Measurements from ENCODE around the gene ANXA5.

The ANXA5 gene
- total RNA-seq: 79.4 to 99.8 (median 95.6) reads per million in 3 donors

DNA sequence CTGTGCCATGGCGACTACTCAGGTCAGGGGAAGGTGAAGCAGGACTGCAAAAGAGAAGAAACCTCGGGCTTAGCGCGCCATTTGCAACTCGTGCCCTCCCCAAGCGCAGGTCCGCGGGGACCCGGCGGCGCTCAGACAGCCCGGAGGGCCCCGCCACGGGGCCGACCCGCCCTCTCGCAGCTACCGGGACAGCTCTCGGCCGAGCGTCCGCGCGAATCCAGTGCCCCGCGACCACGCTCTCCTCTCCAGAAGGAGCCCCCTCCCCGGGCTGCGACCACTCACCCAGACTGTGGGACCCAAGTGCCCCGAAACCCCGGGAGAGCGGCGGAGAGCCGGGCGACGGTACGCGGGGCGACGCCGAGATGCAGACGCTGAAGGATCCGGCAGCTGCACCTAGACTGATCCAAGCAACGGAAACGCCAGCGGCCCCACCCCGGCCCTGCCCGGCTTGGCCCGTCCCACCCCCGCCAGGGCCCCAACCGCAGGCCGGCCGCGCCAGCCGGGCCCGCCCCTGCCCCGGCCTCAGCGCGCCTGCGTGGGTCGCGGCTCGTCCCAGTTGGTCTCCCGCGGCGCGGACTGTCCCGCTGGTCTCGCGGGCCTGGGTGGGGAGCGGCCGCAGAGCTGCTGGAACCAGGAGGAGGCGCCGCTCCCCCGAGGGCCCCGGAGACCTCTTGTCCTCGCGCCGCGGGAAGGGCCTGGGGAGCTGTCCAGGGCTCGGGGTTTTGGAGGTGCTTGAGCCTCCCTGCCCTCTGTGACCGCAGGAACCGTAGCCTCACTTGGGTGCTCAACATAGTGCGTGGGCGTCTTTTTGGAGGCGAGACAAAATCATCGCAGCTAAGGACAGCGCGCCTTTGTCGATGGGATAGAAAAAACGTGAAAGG lies at the start of gene ANXA5:
Gene ANXA5, minus strand, starts transcription at position 400 of the 881 bp plus-strand sequence. Its CDS starts 391 bp downstream, at position 9.
- Histone ChIP-seq H3K27me3 (replicated peaks; ENCODE audit: control insufficient read depth, insufficient read depth, low read length, poor library complexity, severe bottlenecking) (no peaks in the 10 kb centered on the region), H3K36me3 (ENCODE audit: control insufficient read depth, insufficient read depth, low read length) (no peaks in the 10 kb centered on the region), H3K4me3 (ENCODE audit: insufficient read depth, low read depth, low read length, poor library complexity, severe bottlenecking) (peak within 1 kb of the TSS; percentile 70), H3K9me3 (ENCODE audit: control insufficient read depth, low read length) (no peaks in the 10 kb centered on the region), H3K27ac (ENCODE audit: insufficient read depth, low read length, poor library complexity, severe bottlenecking) (peak within 1 kb of the TSS; percentile 57), H3K4me1 (ENCODE audit: control insufficient read depth, insufficient read depth, low read length, poor library complexity, severe bottlenecking) (no peaks in the 10 kb centered on the region)
- DNase-seq: peak; percentile 52 to 65 (median 57)

DNA sequence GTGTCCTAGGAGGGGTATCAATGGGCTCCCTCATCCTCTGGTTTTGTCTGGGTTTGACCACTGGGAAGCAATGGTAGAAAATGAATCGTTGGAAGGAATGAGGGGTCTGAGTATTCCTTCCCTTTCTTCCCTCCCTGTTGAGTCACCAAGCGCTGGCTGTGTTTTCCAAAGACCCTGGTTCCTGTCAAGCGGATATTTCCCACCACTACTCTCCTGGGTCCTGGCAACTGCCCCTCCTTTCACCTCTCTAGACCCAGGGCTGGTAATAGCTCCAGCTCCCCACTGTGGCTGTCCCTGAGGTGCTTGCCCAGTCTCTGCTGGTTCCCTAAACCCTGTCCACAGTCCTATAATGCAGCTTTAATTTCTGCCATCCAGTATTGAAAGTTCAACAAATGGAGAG lies 46.0 kb upstream of the ANXA5 start:
- no peaks in the 10 kb centered on the region for H3K27me3 ChIP-seq (replicated peaks; ENCODE audit: control insufficient read depth, insufficient read depth, low read length, poor library complexity, severe bottlenecking)
- no peak for DNase-seq
- H3K27ac ChIP-seq (ENCODE audit: insufficient read depth, low read length, poor library complexity, severe bottlenecking): no peak overlapping the region
- H3K4me3 ChIP-seq (ENCODE audit: insufficient read depth, low read depth, low read length, poor library complexity, severe bottlenecking): no peak overlapping the region
- no peaks in the 10 kb centered on the region for H3K36me3 ChIP-seq (ENCODE audit: control insufficient read depth, insufficient read depth, low read length)
- H3K4me1 ChIP-seq (ENCODE audit: control insufficient read depth, insufficient read depth, low read length, poor library complexity, severe bottlenecking): no peaks in the 10 kb centered on the region
- no peaks in the 10 kb centered on the region for H3K9me3 ChIP-seq (ENCODE audit: control insufficient read depth, low read length)

DNA sequence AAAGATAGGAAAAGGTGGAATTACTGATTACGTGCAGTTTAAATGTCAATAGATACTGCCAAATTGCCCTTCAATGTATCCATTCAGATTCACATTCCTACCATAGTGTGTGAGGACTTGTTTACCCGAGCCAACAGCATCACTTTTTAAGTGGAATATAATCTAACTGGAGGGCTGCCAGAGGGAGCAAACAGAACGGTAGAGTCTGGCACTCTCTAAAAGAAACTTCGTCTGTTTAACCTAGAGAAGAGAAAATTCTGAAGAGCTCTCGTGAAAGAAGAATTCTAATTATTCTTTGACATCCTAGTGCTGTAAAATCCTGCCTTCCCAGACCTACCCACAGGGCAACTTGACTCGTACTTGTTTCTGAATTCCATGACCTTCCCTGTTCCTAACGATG lies 45.0 kb upstream of the ANXA5 start:
- no peaks in the 10 kb centered on the region for H3K9me3 ChIP-seq (ENCODE audit: control insufficient read depth, low read length)
- no peak overlapping the region for H3K4me3 ChIP-seq (ENCODE audit: insufficient read depth, low read depth, low read length, poor library complexity, severe bottlenecking)
- H3K27me3 ChIP-seq (replicated peaks; ENCODE audit: control insufficient read depth, insufficient read depth, low read length, poor library complexity, severe bottlenecking): no peaks in the 10 kb centered on the region
- H3K27ac ChIP-seq (ENCODE audit: insufficient read depth, low read length, poor library complexity, severe bottlenecking): no peak overlapping the region
- no peaks in the 10 kb centered on the region for H3K36me3 ChIP-seq (ENCODE audit: control insufficient read depth, insufficient read depth, low read length)
- DNase-seq: no peak
- no peaks in the 10 kb centered on the region for H3K4me1 ChIP-seq (ENCODE audit: control insufficient read depth, insufficient read depth, low read length, poor library complexity, severe bottlenecking)

DNA sequence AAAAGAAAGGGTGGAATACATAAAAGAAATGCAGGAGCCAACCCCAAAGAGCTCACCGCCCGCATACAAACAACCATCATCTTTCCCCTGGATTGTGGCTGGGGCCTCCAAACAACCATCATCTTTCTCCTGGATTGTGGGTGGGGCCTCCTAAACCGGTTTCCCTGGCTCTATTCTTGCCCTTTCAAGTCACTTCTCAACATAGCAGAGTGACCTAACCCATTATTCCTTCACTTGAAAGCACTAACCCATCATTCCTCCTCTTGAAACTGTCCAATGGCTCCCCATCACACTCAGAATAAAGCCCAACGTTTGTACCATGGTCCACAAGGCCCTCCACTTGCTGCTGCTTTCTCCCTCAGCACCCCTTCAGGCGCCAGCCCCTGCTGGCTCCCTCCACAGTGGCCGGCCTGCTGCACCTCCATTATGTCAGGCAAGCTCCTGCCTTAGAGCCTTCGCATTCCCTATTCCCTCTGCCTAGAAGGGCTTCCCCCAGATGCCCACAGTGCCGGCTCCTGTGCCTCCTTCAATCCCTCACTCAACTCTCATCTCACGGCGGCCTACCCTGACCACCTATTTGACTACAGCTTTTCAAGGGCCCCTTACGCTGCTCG lies 44.1 kb upstream of the ANXA5 start:
- no peaks in the 10 kb centered on the region for H3K36me3 ChIP-seq (ENCODE audit: control insufficient read depth, insufficient read depth, low read length)
- H3K4me1 ChIP-seq (ENCODE audit: control insufficient read depth, insufficient read depth, low read length, poor library complexity, severe bottlenecking): no peaks in the 10 kb centered on the region
- H3K27ac ChIP-seq (ENCODE audit: insufficient read depth, low read length, poor library complexity, severe bottlenecking): no peak overlapping the region
- no peaks in the 10 kb centered on the region for H3K9me3 ChIP-seq (ENCODE audit: control insufficient read depth, low read length)
- H3K27me3 ChIP-seq (replicated peaks; ENCODE audit: control insufficient read depth, insufficient read depth, low read length, poor library complexity, severe bottlenecking): no peaks in the 10 kb centered on the region
- DNase-seq: no peak
- H3K4me3 ChIP-seq (ENCODE audit: insufficient read depth, low read depth, low read length, poor library complexity, severe bottlenecking): no peak overlapping the region

DNA sequence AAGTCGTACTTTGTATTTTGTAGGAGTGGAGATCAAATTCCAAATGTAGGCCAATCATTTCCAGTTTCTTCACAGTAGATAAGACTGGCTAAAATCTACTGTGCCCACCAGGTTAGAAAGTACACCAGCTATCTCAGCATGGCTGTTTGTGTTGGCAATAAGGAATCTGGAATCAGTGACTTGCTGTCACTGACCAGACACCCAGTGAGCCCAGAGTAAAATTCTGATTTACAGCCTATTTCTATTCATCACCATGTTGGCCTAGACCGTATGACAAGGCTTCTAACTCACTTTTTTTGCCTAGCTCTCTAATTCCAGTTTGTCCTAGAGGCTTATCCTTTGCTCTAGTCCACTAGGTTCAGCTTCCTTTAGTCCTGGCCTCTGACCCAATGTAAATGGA lies 42.8 kb upstream of the ANXA5 start:
- Histone ChIP-seq H3K9me3 (ENCODE audit: control insufficient read depth, low read length) (no peaks in the 10 kb centered on the region), H3K27me3 (replicated peaks; ENCODE audit: control insufficient read depth, insufficient read depth, low read length, poor library complexity, severe bottlenecking) (no peaks in the 10 kb centered on the region), H3K27ac (ENCODE audit: insufficient read depth, low read length, poor library complexity, severe bottlenecking) (no peak overlapping the region), H3K4me1 (ENCODE audit: control insufficient read depth, insufficient read depth, low read length, poor library complexity, severe bottlenecking) (no peaks in the 10 kb centered on the region), H3K4me3 (ENCODE audit: insufficient read depth, low read depth, low read length, poor library complexity, severe bottlenecking) (no peak overlapping the region), H3K36me3 (ENCODE audit: control insufficient read depth, insufficient read depth, low read length) (no peaks in the 10 kb centered on the region)
- DNase-seq: no peak

DNA sequence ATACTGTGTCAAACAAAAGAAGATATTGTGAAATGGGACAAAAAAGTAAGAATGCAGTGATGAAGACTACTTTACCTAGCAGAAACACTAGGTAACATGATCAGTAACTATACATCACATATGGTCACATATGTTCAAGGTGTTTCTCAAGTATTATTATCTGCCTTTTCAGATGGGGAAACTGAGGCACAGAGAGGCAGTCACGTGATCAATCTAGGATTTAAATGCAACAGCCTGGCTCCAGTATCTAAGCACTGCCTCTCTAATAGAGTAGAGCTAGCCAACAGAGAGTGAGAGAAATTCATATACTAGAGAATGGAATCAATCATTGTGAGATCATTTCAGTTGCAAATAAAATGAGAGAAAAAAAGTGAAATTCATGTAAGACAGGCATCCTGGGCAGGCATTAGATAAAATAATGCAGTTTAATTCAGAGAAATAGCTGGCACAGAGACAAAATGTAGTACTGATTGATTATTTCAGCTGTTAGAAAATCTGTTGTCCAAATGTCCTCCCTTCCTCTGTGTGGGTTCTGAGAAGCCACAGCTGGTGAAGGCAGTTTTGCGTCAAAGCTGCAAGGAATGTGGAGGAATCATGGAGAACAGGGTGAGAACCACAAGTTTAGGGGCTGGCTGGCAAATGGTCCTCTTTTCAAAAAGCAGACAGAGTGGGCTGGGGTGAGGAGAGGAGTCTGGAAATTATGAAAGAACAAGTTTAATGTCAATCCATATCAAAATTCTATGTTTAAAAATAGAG lies 42.2 kb upstream of the ANXA5 start:
- H3K9me3 ChIP-seq (ENCODE audit: control insufficient read depth, low read length): no peaks in the 10 kb centered on the region
- no peaks in the 10 kb centered on the region for H3K36me3 ChIP-seq (ENCODE audit: control insufficient read depth, insufficient read depth, low read length)
- no peak overlapping the region for H3K4me3 ChIP-seq (ENCODE audit: insufficient read depth, low read depth, low read length, poor library complexity, severe bottlenecking)
- no peak overlapping the region for H3K27ac ChIP-seq (ENCODE audit: insufficient read depth, low read length, poor library complexity, severe bottlenecking)
- no peaks in the 10 kb centered on the region for H3K27me3 ChIP-seq (replicated peaks; ENCODE audit: control insufficient read depth, insufficient read depth, low read length, poor library complexity, severe bottlenecking)
- DNase-seq: no peak
- no peaks in the 10 kb centered on the region for H3K4me1 ChIP-seq (ENCODE audit: control insufficient read depth, insufficient read depth, low read length, poor library complexity, severe bottlenecking)

DNA sequence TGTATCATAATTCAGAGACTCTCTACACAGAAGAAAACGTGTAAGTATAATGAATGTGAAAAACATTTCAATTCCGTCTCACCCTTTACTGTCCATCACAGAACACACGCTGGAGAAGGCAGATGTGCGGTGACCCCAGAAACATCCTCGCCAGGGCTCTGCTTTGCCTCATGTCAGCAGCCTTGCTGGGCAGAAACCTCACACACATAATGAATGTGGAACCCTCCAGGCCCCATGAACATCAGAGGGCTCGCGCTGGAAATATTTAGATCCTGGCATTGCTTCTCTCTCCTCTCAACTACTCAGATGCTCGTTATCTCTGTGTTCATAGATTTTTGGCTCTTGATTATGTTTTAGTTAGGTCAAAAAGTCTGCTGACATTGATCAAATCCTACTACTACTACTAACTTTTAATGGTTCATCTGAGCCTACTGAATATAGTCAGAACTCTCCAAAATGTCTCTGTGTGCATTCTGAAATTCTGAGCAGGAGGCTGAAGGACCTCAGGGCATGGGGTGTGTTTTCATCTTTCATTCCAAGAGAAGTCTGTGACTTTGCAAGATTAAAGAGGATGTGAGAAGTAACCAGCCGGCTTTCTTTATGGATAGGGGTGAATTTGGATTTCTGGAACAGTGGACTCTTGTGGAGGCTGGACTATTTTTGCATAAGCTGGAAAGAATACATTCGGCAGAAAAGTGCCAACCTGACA lies 41.2 kb upstream of the ANXA5 start:
- H3K9me3 ChIP-seq (ENCODE audit: control insufficient read depth, low read length): no peaks in the 10 kb centered on the region
- no peak for DNase-seq
- no peaks in the 10 kb centered on the region for H3K36me3 ChIP-seq (ENCODE audit: control insufficient read depth, insufficient read depth, low read length)
- no peak overlapping the region for H3K4me3 ChIP-seq (ENCODE audit: insufficient read depth, low read depth, low read length, poor library complexity, severe bottlenecking)
- no peaks in the 10 kb centered on the region for H3K27me3 ChIP-seq (replicated peaks; ENCODE audit: control insufficient read depth, insufficient read depth, low read length, poor library complexity, severe bottlenecking)
- H3K27ac ChIP-seq (ENCODE audit: insufficient read depth, low read length, poor library complexity, severe bottlenecking): no peak overlapping the region
- no peaks in the 10 kb centered on the region for H3K4me1 ChIP-seq (ENCODE audit: control insufficient read depth, insufficient read depth, low read length, poor library complexity, severe bottlenecking)

DNA sequence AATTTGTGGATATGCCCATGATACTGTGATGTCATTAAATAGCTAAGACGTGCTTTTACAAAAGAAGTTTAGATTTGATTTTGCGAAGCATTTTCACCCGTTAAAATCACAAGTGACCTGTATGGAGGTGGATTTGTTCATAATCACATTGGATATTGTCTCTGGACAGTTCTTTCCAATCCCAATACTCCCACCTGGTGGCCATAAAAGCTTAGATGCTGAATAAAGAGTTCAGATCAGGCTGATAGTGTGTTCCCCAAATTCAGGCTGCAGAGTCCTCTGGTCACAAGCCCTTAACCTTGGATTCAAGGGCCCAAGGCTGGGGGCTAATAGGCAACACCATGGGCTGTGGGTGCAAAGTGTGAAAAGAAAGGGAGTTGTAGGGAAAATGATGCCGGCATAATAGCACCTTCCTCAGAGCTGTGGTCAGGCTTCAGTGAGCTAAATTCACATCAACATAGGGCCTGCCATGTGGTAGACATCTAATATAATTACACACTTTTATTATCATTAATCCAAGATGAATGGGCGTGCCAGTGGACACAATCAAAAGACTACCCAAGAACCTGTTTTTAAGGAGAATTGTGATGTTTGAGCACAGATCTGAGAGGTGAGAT lies 40.1 kb upstream of the ANXA5 start:
- Histone ChIP-seq H3K27me3 (replicated peaks; ENCODE audit: control insufficient read depth, insufficient read depth, low read length, poor library complexity, severe bottlenecking) (no peaks in the 10 kb centered on the region), H3K4me3 (ENCODE audit: insufficient read depth, low read depth, low read length, poor library complexity, severe bottlenecking) (no peak overlapping the region), H3K27ac (ENCODE audit: insufficient read depth, low read length, poor library complexity, severe bottlenecking) (no peak overlapping the region), H3K4me1 (ENCODE audit: control insufficient read depth, insufficient read depth, low read length, poor library complexity, severe bottlenecking) (no peaks in the 10 kb centered on the region), H3K9me3 (ENCODE audit: control insufficient read depth, low read length) (no peaks in the 10 kb centered on the region), H3K36me3 (ENCODE audit: control insufficient read depth, insufficient read depth, low read length) (no peaks in the 10 kb centered on the region)
- no peak for DNase-seq

DNA sequence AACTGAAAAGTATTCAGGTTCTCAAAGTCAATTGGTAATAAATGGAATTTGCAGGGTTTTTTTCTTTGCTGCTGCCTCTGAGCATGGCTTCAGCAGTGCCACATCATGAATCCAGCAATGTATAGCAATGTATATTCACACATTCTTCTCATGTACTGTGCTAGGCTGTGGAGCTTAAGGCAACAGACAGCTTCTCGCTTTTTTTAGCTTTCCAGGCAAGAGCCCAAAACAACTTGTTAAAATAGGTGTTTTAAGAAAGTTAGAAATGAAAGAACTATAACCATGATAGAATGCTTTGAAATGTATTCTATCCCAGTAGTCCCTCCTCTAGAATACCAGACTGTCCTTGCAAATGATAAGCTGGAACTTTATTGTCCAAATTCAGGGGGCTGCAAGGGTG lies 37.8 kb upstream of the ANXA5 start:
- Histone ChIP-seq H3K27ac (ENCODE audit: insufficient read depth, low read length, poor library complexity, severe bottlenecking) (no peak overlapping the region), H3K4me1 (ENCODE audit: control insufficient read depth, insufficient read depth, low read length, poor library complexity, severe bottlenecking) (no peaks in the 10 kb centered on the region), H3K36me3 (ENCODE audit: control insufficient read depth, insufficient read depth, low read length) (no peaks in the 10 kb centered on the region), H3K27me3 (replicated peaks; ENCODE audit: control insufficient read depth, insufficient read depth, low read length, poor library complexity, severe bottlenecking) (no peaks in the 10 kb centered on the region), H3K4me3 (ENCODE audit: insufficient read depth, low read depth, low read length, poor library complexity, severe bottlenecking) (no peak overlapping the region), H3K9me3 (ENCODE audit: control insufficient read depth, low read length) (no peaks in the 10 kb centered on the region)
- DNase-seq: no peak

Data from effector memory CD4-positive, alpha-beta T cell (primary cell).